GM19438 (cell line): Measurements from ENCODE around the gene MRPL1.
"Not testable (repeated sequence)": the region's sequence is repeated elsewhere in the genome, so short reads cannot be mapped to it uniquely, and the experiment has no call there.

Source experiments
- ATAC-seq: cut with Tn5 transposase; IDR thresholded peaks from one replicate; pipeline ENCODE4 v1.9.1; 2021; ENCODE audit warnings: low read depth; ENCODE audit not compliant: unreplicated experiment

Gene MRPL1

GRCh38 chr4:77959566-77960338 lies 97.1 kb downstream of the MRPL1 start:
- no peak for ATAC-seq

- ATAC-seq: no peak
Observed at GRCh38 chr4:77960367-77960766, 97.7 kb downstream of the MRPL1 start.

DNA sequence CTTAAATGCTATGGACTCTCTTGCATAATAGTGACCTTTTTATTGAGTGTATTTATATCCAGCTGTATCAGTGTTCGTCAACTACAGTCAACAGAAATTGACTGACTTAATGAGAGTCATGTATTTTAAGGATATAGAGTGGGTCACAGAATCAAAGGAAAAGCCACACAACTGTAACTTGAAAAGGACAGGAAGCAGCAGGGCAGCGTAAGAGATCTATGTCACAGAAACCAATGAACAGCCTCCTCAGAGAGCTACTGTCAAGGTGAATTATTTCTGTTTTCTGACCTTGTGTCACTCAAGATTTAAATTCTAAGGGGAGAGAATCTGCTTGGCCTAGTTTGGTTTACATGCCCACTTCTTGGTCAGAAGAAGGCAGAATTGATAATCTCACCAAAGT lies 100.4 kb downstream of the MRPL1 start:
- ATAC-seq: no peak

GRCh38 chr4:77973657-77974056 lies 111.0 kb downstream of the MRPL1 start:
- ATAC-seq: not testable (repeated sequence)

DNA sequence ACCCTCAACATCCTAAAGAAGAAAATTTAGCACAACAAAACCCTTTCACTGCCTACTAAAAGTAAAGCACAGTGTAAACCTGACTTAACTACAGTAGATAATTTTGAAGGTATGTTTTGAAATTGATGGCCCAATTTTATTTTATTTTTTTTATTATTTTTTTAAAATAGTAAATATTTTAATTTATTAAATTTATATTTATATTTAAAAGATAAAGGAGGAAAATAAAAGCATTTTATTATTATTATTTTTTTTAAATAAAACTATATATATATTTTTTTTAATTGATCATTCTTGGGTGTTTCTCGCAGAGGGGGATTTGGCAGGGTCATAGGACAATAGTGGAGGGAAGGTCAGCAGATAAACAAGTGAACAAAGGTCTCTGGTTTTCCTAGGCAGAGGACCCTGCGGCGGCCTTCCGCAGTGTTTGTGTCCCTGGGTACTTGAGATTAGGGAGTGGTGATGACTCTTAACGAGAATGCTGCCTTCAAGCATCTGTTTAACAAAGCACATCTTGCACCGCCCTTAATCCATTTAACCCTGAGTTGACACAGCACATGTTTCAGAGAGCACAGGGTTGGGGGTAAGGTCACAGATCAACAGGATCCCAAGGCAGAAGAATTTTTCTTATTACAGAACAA lies 120.4 kb downstream of the MRPL1 start:
- not testable (repeated sequence) for ATAC-seq

DNA sequence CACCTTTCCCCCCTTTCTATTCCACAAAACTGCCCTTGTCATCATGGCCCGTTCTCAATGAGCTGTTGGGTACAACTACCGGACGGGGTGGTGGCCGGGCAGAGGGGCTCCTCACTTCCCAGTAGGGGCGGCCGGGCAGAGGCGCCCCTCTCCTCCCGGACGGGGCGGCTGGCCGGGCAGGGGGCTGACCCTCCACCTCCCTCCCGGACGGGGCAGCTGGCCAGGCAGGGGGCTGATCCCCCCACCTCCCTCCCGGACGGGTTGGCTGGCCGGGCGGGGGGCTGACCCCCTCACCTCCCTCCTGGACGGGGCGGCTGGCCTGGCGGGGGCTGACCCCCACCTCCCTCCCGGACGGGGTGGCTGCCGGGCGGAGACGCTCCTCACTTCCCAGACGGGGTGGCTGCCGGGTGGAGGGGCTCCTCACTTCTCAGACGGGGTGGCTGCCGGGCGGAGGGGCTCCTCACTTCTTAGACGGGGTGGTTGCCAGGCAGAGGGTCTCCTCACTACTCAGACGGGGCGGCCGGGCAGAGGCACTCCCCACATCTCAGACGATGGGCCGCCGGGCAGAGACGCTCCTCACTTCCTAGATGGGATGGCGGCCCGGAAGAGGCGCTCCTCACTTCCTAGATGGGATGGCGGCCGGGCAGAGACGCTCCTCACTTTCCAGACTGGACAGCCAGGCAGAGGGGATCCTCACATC lies 121.1 kb downstream of the MRPL1 start:
- ATAC-seq: not testable (repeated sequence)

GRCh38 chr4:77989968-77990367 lies 127.3 kb downstream of the MRPL1 start:
- no peak for ATAC-seq

DNA sequence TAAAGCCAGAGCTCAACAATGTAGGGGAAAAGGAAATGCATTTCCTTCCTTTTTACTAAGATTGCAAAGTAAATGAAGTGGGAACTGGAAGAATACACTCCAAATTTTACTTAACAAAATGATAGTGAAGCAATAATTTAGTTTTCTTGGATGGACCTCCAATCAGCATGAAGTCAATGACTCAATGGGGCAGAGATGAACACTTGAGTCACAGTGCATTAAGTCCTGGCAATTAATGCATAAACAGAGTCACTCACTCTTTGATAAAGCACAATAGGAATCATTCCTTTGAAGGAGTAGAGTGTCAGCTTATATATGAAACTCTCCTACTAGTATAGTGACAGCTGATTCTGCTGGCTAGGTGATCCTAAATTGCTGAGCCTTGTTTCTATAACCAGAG lies 127.8 kb downstream of the MRPL1 start:
- no peak for ATAC-seq

GRCh38 chr4:77990904-77991358 lies 128.3 kb downstream of the MRPL1 start:
- ATAC-seq: no peak

DNA sequence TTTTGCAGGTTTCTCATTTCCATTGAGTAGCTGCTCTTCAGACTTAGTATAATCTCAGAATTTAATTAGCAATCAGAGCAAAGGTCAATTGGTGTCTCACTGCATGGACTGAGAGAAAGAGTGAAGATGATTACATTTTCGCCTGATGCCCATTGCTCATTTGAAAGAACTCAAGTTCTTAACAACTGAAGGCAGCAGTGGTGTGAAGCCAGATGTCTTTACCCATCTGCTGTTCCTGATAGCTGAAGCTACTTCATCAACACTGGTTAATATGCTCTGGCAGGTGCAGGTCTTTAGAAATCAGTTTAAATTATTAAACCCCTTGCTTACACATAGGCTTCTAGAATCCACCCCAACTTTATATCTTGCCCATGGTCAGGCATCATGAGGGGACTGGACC lies 130.0 kb downstream of the MRPL1 start:
- no peak for ATAC-seq

DNA sequence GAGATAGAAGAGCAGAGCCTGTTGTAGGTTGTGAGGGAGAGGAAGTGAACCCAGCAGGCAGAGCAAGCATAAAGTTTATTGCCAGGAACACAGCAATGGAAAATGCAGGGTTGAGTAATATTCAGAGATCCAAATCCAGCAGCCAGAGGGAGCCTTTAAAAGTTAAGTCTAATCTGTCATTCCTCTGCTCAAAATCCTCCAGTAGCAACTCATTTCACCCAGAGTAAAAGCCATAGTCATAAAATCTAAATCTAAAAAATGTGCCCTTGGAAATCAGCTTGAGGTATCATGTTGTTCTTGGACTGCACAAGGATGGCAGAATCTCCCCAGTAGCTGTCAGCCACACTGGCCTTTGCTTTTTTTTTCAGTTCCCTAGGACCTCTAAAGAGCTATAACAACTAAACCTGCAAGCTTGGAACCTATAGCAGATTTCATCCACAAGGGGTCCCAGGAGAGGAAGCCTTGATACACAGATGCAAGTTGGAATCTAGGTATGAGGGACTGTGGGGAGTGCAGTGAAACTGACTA lies 131.6 kb downstream of the MRPL1 start:
- no peak for ATAC-seq

DNA sequence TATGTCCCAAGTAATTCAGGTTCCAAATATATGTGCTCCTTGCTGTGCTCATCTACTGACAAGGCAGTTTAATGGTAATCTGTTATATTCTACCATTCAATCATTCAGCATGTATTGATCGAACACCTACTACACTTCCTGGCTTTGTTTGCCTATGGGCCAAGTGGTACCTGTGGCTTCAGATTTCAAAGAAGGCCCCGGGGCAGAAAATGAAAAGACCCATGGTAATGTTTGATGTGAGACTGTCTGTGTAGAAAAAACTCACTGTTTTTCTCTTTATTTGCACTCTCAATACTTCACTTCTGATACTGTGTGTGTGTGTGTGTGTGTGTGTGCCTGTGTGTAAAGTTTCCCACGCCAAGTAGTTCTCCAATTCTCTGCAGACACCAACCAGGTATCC lies 133.4 kb downstream of the MRPL1 start:
- ATAC-seq: no peak

- no peak for ATAC-seq
Observed at GRCh38 chr4:78001531-78001930, 138.9 kb downstream of the MRPL1 start.

- ATAC-seq: no peak
Observed at GRCh38 chr4:78002260-78002659, 139.6 kb downstream of the MRPL1 start.
